ENCODE results near the gene TATDN2.
A peak's percentile ranks its signal among the peaks of the same experiment; 100 is the strongest.
"Not testable (repeated sequence)": the region's sequence is repeated elsewhere in the genome, so short reads cannot be mapped to it uniquely, and the experiment has no call there.

The TATDN2 gene

DNA sequence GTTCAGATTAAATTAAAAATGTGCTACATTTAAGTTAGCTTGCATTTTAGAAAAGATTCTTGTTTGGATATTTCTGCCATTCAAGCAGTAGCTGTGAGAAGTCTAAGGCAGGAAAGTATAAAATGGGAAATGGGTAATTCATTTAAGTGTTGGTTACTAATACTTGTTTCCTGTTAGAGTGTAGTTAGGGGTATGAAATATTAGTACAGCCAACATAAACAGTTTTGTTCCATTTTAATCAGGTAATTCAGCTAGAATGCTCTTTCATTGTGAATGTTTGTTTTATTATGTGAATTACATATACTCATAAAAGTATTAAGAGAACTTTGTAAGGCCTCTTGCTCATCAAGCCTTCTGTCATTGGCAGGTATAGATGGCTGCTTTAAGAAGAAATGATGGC lies 19.9 kb downstream of the TATDN2 start:
- DNase-seq (ENCODE audit: low read depth in 2 of 2) = no peak

DNA sequence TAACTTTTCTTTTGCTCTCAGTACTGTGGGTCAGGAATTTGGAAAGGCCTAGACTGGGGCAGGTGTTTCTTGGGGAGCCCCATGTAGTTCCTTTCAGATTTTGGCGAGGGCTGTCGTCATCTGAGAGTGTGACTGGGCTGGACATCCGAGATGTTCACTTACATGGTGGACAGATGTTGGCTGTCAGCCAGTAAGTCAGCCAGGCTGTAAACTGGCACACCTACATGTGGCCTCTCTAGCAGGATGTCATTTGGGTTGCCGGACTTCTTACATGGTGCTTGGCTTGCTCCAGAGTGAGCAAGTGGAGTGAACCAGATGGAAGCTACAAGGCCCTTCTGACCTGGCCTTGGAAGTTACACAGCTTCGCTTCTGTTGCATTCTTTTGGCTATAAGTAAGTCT lies 20.7 kb downstream of the TATDN2 start:
- DNase-seq (ENCODE audit: low read depth in 2 of 2) = no peak

DNA sequence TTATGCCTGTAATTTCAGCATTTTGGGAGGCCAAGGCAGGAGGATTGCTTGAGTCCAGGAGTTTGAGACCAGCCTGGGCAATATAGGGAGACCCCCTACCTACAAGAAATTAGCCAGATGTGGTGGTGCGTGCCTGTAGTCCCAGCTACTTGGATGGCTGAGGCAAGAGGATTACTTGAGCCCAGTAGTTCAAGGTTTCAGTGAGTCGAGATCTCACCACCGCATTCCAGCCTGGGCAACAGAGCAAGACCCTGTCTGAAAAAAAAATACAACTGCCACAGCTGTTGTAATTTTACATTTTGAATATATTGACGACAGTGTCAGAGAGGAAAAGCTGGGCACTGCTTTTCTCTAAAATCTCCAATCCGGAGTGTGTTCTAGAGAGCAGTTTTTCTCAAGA lies 21.2 kb downstream of the TATDN2 start:
- no peak for DNase-seq (ENCODE audit: low read depth in 2 of 2)

DNA sequence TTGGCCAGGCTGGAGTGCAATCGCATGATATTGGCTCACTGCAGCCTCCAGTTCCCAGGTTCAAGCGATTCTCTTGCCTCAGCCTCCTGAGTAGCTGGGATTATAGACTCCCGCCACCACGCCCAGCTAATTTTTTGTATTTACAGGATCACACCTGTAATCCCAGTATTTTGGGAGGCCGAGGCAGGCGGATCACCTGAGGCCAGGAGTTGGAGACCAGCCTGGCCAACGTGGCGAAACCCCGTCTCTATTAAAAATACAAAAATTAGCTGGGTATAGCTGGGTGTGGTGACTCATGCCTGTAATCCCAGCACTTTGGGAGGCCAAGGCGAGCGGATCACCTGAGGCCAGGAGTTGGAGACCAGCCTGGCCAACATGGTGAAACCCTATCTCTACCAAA lies 24.2 kb downstream of the TATDN2 start:
- not testable (repeated sequence) for DNase-seq (ENCODE audit: low read depth in 2 of 2)

DNA sequence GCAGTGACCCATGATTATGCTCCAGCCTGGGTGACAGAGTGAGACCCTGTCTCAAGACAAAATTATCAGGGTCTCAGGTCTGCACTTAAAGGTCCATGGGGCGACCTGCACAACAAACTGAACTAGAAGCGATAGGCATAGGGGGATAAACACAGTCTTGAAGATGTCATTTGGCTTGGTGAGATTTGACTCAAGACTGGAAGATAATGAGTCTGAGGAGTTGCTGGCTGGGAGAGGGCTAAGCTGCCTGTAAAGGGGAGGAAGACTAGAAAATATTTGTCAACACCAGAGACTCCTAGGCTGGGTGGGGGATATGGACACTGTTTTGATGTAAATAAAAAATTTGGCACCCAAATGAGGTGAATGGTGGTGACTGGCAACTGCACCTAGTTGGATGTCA lies 24.7 kb downstream of the TATDN2 start:
- no peak for DNase-seq (ENCODE audit: low read depth in 2 of 2)

DNA sequence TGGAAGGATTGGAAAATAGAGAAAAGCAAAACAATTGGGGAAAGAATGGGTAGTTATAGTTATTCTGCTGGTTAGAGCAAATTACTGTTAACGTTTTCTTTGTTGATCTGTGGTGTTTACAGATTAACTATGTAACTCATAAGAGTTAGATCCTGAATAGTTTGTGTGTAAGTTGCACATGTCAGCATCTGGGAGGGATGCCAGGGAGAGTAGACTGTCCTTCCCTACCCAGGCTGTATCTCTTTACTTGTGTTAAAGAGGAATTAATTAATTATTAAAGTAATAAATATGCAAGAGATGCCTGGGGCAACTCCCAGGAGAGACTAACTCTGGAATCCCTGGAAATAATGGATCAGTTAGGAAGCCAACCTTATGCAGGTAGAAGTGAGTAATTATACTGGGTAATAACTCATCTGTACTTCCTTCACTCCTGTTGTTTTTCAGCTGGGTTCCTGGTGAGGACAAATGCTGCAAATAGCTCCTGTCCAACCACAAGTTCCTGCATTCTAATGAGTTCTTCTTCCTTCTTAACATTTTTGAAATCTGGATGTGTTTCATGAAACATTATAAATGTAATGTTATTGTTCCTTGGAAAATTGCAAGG lies 25.5 kb downstream of the TATDN2 start:
- DNase-seq (ENCODE audit: low read depth in 2 of 2) = no peak

DNA sequence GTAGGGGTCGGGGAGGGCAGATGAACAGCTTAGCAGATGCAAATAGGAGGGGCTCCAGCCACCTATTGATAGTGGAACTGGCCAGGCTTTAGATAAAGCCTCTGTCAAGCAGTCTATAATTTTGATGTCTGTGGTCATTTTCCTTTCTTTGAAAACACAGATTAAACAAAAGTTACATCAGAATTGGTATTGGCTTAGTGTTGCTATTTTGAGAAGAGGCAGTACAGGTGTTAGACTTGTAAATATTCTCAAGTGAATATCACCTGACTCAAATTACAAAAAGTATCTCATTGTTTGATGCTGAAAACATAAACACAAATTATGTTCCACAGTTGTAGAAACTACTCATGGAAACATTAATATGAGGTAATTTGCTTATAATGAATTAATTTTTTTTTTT lies 26.3 kb downstream of the TATDN2 start:
- no peak for DNase-seq (ENCODE audit: low read depth in 2 of 2)

DNA sequence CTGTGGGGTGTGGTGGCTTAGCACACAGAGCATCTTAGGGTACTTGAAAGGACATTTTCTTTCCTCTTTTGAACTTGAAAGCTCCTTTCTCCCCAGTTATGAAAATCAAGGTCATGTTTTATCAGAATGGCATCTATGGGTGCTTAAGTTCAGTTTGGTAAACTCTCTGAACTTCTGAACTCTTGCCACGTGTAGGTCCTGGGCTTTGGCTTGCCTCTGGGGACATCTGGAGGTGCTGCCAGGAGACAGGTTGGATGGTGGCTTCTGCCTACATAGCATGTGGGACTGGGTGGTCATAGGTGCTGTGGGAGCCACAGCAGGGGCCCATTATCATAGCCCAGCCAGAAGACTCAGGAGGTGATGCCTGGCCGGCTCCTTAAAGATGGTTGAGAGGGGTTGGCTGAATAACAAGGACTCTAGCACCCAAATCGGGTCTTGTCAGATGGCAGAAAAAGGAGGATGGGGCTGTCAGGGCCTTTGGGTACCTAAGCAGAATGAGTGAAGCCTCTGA lies 28.9 kb downstream of the TATDN2 start:
- DNase-seq (ENCODE audit: low read depth in 2 of 2) = no peak

DNA sequence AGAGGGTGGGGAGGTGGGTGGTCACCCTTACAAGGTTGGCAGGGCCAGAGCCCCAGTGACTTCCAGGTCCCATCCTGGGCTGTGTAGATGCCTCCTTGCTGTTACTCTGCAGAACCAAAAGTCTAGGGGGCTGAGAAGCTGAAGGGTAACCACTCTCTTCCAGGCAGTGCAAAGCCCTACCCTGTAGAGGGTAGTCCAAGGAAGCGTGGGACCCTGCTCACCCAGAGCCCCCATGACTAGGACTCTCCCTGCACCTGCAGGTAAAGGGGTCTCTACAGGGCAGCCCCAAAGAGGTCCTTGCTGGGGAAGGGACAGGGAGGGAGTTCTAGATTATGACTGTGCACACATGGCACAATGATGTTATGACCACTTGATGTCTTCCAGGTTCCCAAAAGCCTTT lies 30.2 kb downstream of the TATDN2 start:
- no peak for DNase-seq (ENCODE audit: low read depth in 2 of 2)

DNA sequence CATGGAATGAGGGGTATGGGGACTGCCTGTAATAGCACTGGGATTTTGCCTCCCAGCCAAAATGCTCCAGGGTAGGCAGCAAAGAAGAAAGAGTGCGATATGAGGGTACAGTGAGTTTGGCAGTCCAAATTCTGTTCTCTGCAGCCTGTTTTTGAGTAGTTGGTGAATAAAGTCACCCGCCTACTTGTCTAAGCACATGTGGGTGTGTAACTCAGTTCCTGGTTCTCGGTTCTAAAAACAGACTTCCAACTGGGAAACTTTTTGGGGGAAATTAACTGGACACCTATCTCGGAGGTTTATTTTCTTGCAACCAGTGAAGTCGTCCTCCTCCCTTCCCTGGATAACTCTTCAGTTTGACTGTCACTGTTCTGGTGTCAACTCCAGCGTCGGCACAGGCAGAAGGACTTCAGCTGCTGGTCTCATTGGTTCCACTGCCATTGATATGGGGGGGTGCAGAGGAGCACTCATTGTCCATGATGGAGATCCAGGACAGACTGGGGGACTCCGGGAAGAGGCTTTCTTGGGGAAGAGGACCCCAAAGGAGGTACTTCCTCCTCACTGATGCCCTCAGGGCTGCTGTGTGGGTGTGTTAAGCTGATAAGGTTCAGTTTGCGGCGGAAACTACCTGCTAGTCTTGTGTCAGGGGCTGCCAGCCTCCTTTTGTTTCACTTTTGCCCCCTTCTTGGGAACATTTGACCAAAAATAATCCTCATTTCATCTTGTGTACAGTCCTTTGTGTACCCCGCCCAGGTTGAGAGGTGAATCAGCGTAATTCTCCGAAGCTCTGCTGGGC lies 31.3 kb downstream of the TATDN2 start:
- DNase-seq (ENCODE audit: low read depth in 2 of 2) = no peak

DNA sequence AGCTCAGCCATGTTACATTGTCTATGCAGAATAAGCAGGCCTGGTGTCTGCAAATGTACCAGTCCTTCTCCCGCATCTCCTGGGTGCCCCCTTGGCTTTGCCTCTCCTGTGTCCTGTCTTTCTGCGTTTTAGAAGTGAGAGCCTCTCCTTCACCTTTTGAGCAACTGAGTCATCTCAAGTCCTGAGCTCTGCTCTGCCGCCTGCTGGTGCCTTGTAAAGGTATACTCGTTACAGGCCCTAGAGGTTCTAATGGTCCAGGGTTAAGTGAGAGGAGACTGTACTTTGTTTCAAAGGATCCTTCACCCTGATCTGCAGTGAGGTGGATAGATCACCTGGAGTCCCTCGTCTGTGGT lies 31.9 kb downstream of the TATDN2 start:
- no peak for DNase-seq (ENCODE audit: low read depth in 2 of 2)

DNA sequence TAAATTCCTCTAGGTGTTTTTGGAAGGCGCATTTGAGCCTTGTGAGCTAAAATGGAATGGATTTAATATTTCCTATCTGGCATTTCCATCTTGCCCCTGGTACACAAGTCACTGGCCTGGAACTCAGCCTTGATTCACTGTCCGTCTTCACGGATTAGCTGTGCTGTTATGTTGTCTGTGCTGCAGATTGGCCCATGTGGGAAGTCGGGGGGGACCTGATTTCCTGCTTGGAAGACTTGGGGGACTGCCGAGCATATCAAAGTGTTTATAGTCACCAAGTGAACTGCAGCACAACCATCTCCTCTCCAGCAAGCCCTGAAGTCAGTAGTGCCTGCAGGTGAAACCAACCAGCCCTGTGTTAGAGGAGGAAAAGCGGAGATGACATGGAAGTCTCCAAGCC lies 32.3 kb downstream of the TATDN2 start:
- DNase-seq (ENCODE audit: low read depth in 2 of 2) = no peak

DNA sequence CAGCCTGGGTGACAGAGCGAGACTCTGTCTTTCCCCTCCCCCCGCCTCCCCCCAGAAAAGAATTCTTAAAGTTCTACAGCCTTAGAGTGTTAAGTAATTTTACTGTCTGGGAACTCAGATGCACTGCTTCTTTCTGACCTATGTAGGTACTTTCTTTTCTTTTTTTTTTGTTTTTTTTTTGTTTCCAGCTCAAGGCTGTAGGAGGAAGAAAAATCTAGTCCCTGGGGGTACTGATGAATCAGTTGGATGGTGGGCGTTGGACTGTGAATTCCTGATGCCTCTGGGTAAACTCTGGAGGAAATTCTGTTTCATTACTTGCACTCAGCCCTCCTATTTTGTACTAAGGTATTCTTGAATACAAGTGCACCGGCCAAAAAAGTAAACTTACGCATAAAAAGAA lies 33.7 kb downstream of the TATDN2 start:
- DNase-seq (ENCODE audit: low read depth in 2 of 2) = no peak

DNA sequence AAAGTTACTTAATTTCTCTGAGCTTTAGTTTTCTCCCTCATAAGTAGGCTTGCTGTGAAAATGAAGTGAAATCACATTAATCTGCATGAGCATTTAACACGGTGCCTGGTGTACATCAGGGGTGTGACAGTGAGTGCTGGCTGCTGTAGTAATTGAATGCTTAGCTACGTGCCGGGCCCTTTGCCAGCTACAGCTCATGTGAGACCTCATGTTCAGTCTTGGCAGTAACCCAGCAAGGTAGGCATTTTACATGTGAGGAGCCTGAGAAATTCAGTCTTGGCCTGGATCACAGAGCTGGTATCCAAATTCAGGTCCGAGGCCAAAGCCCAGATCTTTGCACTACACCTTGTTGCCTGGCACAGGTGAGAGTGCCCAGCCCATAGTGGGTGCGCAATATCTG lies 35.4 kb downstream of the TATDN2 start:
- no peak for DNase-seq (ENCODE audit: low read depth in 2 of 2)

DNA sequence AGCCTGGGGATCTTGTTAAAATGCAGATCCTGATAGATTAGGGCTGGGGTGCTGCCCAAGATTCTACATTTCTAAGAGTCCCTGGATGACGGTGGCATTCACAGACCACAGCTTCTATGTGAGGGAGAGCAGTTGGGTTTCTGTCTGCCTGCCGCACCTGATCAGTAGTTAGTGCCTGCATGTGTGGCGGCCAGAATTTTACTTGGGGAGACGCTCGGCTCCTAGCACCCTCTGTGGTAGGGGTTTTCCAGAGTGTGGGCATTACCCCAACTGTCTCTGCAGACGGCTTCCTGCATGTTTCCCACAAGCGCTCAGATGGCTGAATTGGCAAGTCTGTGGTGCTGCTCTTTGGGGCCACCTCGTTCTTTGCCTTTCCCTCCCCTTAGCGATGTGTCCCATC lies 36.2 kb downstream of the TATDN2 start:
- no peak for DNase-seq (ENCODE audit: low read depth in 2 of 2)

DNA sequence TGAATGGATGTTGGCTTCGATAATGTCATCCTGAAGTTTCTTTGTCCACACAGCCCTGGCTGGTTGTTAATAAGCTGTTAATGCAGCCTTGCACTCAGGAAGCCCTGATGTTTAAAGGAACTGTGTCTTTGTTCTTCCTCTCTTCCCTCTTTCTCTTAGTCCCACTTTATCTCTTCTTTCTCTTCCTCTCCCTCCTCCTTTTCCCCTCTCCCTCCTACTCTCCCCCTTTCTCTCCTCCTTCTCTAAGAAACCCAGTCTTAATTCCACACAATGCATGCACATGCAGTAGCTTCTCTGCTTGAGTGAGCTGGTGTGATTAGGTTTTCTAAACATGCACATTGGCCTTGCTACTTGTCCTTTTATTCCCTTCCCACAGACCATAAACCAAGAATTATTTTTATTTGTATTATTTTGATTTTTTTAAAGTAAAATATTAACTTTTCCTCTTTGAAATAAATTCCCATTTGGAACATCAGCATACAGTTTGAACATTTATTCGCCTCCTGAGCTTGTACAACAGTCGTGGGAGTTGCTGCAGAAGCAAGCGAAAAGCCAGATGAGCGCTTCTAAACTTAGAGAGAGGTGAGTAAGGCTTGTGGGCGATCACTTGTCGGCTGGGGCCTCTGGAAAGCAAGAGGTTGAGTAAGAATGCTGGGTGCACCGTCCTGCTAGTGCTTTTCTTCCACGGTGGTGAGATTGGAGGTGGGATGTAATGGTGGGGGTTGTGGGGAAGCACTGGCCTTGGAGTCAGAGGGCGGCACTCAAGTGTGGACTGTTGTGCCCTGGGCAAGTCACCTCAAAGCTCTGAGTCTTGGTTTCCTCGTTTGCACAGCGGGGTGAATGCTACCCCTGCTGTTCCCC lies 37.2 kb downstream of the TATDN2 start:
- no peak for DNase-seq (ENCODE audit: low read depth in 2 of 2)

DNA sequence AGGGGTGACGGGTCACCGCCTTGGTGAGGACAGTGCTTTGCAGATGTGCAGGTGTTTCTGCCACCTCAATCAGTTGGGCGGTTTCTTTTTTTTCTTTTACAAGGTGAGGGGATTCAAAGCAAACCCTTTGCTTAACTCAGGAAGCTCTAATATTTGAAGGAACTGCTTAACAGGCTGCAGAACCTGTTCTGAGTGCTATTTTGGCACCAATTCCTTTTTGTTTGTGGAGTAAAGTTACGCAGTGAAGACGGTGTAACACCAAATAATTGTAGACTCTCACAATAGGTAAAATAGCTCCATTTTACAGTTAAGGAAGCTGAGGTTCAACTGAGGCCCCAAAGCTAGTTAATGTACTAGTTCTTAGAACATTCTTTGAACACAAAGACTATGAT lies 37.9 kb downstream of the TATDN2 start:
- no peak for DNase-seq (ENCODE audit: low read depth in 2 of 2)

DNA sequence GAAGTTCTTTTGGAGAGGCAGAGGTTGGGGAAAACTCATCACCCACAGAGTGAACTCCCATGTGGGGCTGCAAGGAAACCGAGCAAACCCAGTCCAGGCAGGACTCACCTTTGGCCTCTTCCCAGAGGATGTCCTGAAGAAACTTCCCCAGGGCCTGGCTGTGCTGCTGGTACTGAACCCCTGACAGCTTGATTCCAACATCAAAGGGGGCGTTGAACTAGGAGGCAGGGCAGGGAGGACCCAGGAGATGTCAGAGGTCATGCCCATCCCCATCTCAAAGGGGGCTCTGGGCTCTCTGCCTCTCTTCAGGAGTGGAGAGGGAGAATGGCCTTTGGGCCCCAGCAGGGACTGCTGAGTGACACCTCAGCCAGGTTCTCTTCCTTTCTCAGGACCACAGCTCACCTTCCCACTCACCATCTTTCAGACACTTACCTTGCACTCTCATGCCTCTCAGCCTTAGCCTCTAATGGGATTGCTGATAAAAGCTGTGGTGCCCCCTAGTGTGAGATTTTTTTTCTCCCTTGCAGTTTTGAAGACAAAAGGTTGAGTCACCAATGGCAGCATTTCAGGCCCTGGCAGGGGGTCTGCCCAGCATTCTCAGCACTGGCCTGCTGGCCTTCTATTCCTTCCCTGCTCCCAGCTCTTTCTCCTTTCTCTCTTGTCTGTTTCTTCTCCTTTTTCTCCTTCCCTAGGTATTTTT lies 38.5 kb downstream of the TATDN2 start:
- DNase-seq (ENCODE audit: low read depth in 2 of 2) = peak in 1 of 2 donors; percentile 24

DNA sequence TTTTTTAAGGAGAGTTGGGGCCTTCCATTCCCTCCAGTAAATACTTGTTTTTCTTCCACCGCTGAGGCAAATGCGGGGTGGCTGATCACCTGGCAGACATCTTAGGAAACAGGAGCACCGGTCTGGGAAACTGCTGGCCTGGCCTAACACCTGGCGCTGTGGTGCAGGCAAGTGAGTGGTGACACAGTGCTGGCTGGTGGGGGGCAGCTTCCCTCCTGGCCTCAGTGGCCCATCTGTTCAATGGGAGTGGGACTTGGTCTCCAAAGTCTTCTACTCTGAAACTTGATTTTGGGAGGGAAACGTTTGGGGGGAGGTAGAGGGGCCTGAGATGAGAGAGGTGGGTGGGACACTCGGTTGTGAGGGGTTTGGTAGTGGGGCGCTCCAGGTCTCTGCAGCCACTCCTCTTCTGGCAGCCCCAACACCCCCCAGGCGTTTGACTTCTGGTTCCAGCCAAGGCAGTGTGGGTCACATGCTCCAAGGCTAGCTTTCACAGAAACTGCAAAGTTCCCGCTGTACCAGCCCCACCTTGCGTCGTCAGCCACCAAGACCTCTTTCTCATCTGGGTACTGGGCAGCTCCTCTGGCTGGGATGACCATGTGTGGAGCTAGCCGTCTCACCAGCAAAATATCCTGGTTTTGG lies 39.8 kb downstream of the TATDN2 start:
- no peak for DNase-seq (ENCODE audit: low read depth in 2 of 2)

DNA sequence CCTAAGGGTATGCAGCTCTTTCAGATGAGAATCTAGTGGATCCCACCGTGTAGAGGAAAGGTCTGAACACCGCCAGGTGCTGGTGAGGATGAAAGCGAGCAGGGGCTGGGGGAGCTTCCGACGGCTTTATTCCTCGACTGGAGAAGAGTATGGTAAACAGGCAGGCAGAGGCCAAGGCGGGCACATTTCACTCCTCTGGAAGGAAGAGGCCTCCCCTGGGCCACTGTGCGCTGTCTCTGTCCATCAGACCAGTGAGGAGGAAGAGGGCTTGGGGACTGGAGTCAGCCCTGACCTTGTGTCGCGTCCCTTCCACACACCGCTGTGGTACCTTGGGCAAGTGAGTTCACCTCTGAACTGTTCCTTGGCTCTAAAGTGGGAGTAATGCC lies 40.3 kb downstream of the TATDN2 start:
- no peak for DNase-seq (ENCODE audit: low read depth in 2 of 2)

DNA sequence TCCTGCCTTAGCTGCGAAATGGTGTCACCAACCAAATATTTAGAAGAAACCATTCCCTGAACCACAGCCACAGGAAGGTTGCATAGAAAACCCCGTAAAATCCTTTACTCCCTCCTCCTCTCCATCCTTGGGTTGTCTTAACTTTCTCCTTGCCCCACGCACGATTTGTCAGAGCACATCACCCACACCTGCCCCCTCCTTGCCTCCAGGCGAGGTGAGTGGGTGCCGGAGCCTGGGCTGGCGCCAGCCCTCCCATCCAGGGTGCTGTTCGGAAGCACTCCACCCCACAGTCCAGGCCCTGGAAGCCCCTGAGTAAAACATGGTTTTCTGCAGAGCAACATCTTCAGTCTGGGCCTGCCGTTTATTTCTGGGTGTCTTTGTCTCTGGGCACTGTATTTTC lies 40.8 kb downstream of the TATDN2 start:
- no peak for DNase-seq (ENCODE audit: low read depth in 2 of 2)
